HL-60 (cell line): Measurements from ENCODE around the gene TIMP3.

Source experiments
- DNase-seq, 2 experiments: peaks; one replicate each; pipeline ENCODE4 v3.0.0-alpha.2; 2010 to 2020; ENCODE audit warnings: low read depth in 1 of 2, low spot score in 1 of 2
- H3K27ac ChIP-seq: fragments of 250-450 bp; sonication (Bioruptor Pico); replicated peaks from 2 replicates; pipeline ENCODE4 v1.5.1; 2020; ENCODE audit warnings: mild to moderate bottlenecking, moderate library complexity
- H3K27me3 ChIP-seq: fragments of 250-450 bp; sonication (Bioruptor Pico); 2 replicates; pipeline ENCODE4 v1.5.1; 2021; ENCODE audit warnings: mild to moderate bottlenecking, moderate library complexity; ENCODE audit not compliant: insufficient read depth, poor library complexity, severe bottlenecking
- H3K4me3 ChIP-seq: replicated peaks from 2 replicates; pipeline ENCODE4 v1.5.1; 2011; ENCODE audit warnings: mild to moderate bottlenecking, control low read depth, low read length; ENCODE audit not compliant: insufficient read depth
- GABPA ChIP-seq: IDR thresholded peaks from 2 replicates; pipeline ENCODE4 v1.6.1; 2012; ENCODE audit warnings: low read depth
- POLR2AphosphoS5 ChIP-seq: IDR thresholded peaks from 2 replicates; pipeline ENCODE4 v1.6.1; 2012; ENCODE audit warnings: low read depth
- SPI1 ChIP-seq: IDR thresholded peaks from 2 replicates; pipeline ENCODE4 v1.6.1; 2012; ENCODE audit warnings: low read depth, mild to moderate bottlenecking, borderline replicate concordance
- TF ChIP-seq, protein P1 (sequence below): IDR thresholded peaks from one replicate; pipeline ENCODE4 v1.5.1; 2011; ENCODE audit warnings: low read length, control low read depth, inconsistent platforms; ENCODE audit not compliant: insufficient read depth
- TF ChIP-seq, protein P2 (sequence below): IDR thresholded peaks from 2 replicates; pipeline ENCODE4 v1.6.1; 2012; ENCODE audit warnings: low read depth; ENCODE audit not compliant: insufficient replicate concordance

Gene TIMP3

GRCh38 chr22:32896891-32897290 is 95.4 kb downstream of the TIMP3 start:
- Histone ChIP-seq H3K27me3 (no peaks in the 10 kb centered on the region), H3K4me3 (no peak overlapping the region), H3K27ac (no peak overlapping the region)
- TF ChIP-seq, protein P1, sequence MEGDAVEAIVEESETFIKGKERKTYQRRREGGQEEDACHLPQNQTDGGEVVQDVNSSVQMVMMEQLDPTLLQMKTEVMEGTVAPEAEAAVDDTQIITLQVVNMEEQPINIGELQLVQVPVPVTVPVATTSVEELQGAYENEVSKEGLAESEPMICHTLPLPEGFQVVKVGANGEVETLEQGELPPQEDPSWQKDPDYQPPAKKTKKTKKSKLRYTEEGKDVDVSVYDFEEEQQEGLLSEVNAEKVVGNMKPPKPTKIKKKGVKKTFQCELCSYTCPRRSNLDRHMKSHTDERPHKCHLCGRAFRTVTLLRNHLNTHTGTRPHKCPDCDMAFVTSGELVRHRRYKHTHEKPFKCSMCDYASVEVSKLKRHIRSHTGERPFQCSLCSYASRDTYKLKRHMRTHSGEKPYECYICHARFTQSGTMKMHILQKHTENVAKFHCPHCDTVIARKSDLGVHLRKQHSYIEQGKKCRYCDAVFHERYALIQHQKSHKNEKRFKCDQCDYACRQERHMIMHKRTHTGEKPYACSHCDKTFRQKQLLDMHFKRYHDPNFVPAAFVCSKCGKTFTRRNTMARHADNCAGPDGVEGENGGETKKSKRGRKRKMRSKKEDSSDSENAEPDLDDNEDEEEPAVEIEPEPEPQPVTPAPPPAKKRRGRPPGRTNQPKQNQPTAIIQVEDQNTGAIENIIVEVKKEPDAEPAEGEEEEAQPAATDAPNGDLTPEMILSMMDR = no peak
- TF ChIP-seq GABPA (no peak), POLR2AphosphoS5 (no peak), SPI1 (no peak)
- TF ChIP-seq, protein P2, sequence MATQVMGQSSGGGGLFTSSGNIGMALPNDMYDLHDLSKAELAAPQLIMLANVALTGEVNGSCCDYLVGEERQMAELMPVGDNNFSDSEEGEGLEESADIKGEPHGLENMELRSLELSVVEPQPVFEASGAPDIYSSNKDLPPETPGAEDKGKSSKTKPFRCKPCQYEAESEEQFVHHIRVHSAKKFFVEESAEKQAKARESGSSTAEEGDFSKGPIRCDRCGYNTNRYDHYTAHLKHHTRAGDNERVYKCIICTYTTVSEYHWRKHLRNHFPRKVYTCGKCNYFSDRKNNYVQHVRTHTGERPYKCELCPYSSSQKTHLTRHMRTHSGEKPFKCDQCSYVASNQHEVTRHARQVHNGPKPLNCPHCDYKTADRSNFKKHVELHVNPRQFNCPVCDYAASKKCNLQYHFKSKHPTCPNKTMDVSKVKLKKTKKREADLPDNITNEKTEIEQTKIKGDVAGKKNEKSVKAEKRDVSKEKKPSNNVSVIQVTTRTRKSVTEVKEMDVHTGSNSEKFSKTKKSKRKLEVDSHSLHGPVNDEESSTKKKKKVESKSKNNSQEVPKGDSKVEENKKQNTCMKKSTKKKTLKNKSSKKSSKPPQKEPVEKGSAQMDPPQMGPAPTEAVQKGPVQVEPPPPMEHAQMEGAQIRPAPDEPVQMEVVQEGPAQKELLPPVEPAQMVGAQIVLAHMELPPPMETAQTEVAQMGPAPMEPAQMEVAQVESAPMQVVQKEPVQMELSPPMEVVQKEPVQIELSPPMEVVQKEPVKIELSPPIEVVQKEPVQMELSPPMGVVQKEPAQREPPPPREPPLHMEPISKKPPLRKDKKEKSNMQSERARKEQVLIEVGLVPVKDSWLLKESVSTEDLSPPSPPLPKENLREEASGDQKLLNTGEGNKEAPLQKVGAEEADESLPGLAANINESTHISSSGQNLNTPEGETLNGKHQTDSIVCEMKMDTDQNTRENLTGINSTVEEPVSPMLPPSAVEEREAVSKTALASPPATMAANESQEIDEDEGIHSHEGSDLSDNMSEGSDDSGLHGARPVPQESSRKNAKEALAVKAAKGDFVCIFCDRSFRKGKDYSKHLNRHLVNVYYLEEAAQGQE = no peak
- DNase-seq = no peak

- TF ChIP-seq POLR2AphosphoS5 = no peak
- TF ChIP-seq, protein P2 = no peak
- Histone ChIP-seq H3K27me3 (no peaks in the 10 kb centered on the region), H3K4me3 (no peak overlapping the region), H3K27ac (no peak overlapping the region)
- DNase-seq = no peak
Measured at GRCh38 chr22:32897400-32897799, 95.9 kb downstream of the TIMP3 start.

DNA sequence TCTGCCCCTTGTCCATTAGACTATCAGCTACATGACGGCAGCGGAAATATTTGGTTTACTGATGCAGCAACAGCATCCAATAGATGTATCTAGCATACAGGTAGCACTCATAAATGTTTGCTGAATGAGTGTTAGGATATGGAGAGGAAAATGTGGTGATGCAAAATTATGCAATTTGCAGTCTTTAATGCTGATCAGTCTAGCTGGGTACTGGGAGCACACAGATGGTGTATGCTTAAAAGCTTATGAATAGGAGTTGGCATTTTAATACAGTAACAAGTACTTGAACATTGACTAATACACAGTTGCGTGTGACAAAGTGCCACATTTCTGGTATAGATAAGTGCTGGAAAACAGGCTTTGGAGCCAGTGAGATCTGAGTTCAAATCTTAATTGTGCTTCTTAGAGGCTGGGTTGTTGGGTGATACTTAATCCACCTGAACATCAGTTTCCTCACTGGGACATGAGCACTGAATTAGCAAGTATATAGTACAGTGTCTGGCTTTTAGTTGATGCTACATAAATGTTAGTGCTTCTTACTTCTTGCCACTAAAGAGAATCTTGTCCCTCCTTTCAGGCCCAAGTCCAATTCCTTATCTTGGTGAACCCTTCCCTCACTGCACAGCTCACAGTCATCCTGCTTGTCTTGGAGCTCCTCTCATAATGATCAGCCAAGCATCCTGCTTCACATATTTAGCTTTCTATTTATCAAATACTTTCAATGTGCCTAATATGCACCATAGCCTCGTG is 99.6 kb downstream of the TIMP3 start:
- no peak for TF ChIP-seq GABPA
- TF ChIP-seq, protein P1 = no peak
- no peak for TF ChIP-seq SPI1
- no peak for TF ChIP-seq POLR2AphosphoS5
- TF ChIP-seq, protein P2 = no peak
- Histone ChIP-seq H3K27me3 (no peaks in the 10 kb centered on the region), H3K27ac (no peak overlapping the region), H3K4me3 (no peak overlapping the region)
- no peak for DNase-seq
